Measurements from ENCODE around the gene CHAF1B. TPM values are rescaled to one million over a fixed set of nuclear protein-coding genes. Genes with fewer than 3 reads are reported as not detected.

Gene CHAF1B
- total RNA-seq, 1 donor from 2014 or later = 0.67 TPM

- H3K27me3 ChIP-seq = no peaks in the 10 kb centered on the region
- peaks cover 7% of the 10 kb centered on the region for H3K4me1 ChIP-seq
- H3K4me3 ChIP-seq = no peak overlapping the region
- no peak for TF ChIP-seq CTCF (IDR thresholded peaks at IDR 0.05)
- no peaks in the 10 kb centered on the region for H3K36me3 ChIP-seq
- intact Hi-C loops (cut with DNase I) = no loop called here
- DNase-seq (no peak), ATAC-seq (no peak)
- H3K27ac ChIP-seq = no peak overlapping the region
- H3K9me3 ChIP-seq = no peaks in the 10 kb centered on the region
These were observed 39.4 kb downstream of the CHAF1B start for GRCh38 chr21:36424592-36424991.

DNA sequence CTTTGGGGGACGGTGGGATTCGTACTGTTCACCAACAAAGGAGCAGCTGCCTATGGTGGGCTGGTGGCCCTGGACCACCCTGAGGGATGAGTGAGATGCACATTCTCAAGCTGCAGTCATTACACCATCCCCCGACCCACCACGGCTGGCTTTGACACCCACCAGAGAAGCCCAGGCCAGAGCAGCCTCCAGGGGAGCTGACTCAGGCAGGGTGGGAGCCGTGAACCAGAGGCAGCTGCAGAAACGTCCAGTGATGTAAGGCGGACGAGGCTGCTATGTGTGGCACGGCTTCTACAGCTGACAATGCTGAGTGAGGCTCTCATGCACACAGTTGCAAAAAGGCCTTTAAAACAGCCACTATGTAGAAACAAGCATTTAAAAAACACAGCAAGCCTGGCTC is 40.1 kb downstream of the CHAF1B start:
- intact Hi-C loops (cut with DNase I) = no loop called here
- ATAC-seq = no peak
- TF ChIP-seq CTCF (IDR thresholded peaks at IDR 0.05) = no peak

GRCh38 chr21:36427502-36427901 is 42.3 kb downstream of the CHAF1B start:
- TF ChIP-seq CTCF (IDR thresholded peaks at IDR 0.05) = no peak
- intact Hi-C loops (cut with DNase I) = no loop called here
- no peak for ATAC-seq
- H3K9me3 ChIP-seq = no peaks in the 10 kb centered on the region
- no peak overlapping the region for H3K4me3 ChIP-seq
- DNase-seq = no peak
- H3K4me1 ChIP-seq = peaks cover 25% of the 10 kb centered on the region
- H3K27me3 ChIP-seq = no peaks in the 10 kb centered on the region
- H3K27ac ChIP-seq = no peak overlapping the region
- H3K36me3 ChIP-seq = no peaks in the 10 kb centered on the region

More for the DNA sequence above, 40.1 kb downstream of the CHAF1B start:
- Histone ChIP-seq H3K4me3 (no peak overlapping the region), H3K9me3 (no peaks in the 10 kb centered on the region), H3K27me3 (no peaks in the 10 kb centered on the region), H3K4me1 (peaks cover 7% of the 10 kb centered on the region), H3K27ac (no peak overlapping the region), H3K36me3 (no peaks in the 10 kb centered on the region)
- no peak for DNase-seq

GRCh38 chr21:36428761-36429432 is 43.7 kb downstream of the CHAF1B start:
- no peaks in the 10 kb centered on the region for H3K9me3 ChIP-seq
- H3K4me3 ChIP-seq = no peak overlapping the region
- ATAC-seq = peak; percentile 45
- no peak for DNase-seq
- H3K27ac ChIP-seq = peak overlapping the region; percentile 47
- no peaks in the 10 kb centered on the region for H3K27me3 ChIP-seq
- H3K4me1 ChIP-seq = peaks cover 25% of the 10 kb centered on the region
- TF ChIP-seq CTCF (IDR thresholded peaks at IDR 0.05) = no peak
- intact Hi-C loops (cut with DNase I) = no loop called here
- H3K36me3 ChIP-seq = no peaks in the 10 kb centered on the region

- TF ChIP-seq CTCF (IDR thresholded peaks at IDR 0.05) = no peak
- DNase-seq = peak; percentile 79
- peak; percentile 90 for ATAC-seq
- Histone ChIP-seq H3K36me3 (no peaks in the 10 kb centered on the region), H3K9me3 (no peaks in the 10 kb centered on the region), H3K27me3 (no peaks in the 10 kb centered on the region), H3K4me1 (peaks cover 25% of the 10 kb centered on the region), H3K4me3 (peak overlapping the region; percentile 22), H3K27ac (peak overlapping the region; percentile 47)
- intact Hi-C loops (cut with DNase I) = no loop called here
These were observed 44.9 kb downstream of the CHAF1B start for GRCh38 chr21:36429947-36430546.

Data from upper lobe of right lung (tissue), 1 donor.